ENCODE measurements around the gene GTF2I.
A peak's percentile ranks its signal among the peaks of the same experiment; 100 is the strongest.
"Not testable (repeated sequence)": the region's sequence is repeated elsewhere in the genome, so short reads cannot be mapped to it uniquely, and the experiment has no call there.

The GTF2I gene

DNA sequence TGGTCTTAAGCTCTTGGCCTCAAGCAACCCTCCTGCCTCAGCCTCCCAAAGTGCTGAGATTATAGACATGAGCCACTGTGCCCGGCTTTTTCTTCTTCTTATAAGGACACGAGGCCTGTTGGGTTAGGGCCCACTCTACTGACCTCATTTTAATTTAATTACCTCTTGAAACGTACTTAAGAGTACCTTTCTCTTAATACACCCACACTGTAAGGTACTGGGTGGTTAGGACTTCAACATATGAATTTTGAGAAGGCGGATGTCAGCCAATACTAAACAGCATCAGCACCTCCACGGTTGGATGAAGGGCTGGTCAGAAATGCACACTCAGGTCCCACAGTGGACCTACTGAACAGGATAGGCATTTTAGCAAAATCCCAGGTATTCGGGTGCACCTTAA, 124.2 kb downstream of the GTF2I start:
- DNase-seq = not testable (repeated sequence)

DNA sequence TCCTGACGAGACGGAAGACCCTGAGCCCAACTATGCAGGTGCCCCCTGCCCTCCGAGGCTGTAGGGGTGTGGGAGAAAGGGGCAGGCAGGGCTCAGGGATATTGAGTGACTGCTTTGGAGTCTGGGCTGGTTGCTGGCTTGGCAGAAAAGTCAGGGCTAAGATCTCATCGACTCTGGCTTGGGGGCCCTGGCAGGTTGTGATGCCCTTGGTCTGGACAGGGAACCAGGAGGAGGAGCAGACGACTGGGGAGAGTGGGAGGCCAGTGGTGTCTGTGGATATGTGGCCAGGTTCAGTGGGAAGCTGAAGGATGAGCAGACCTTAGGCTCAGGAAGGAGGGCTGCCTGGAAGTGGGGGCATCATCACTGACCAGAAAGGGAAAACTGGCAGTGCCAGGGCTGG, 126.1 kb downstream of the GTF2I start:
- DNase-seq = not testable (repeated sequence)

DNA sequence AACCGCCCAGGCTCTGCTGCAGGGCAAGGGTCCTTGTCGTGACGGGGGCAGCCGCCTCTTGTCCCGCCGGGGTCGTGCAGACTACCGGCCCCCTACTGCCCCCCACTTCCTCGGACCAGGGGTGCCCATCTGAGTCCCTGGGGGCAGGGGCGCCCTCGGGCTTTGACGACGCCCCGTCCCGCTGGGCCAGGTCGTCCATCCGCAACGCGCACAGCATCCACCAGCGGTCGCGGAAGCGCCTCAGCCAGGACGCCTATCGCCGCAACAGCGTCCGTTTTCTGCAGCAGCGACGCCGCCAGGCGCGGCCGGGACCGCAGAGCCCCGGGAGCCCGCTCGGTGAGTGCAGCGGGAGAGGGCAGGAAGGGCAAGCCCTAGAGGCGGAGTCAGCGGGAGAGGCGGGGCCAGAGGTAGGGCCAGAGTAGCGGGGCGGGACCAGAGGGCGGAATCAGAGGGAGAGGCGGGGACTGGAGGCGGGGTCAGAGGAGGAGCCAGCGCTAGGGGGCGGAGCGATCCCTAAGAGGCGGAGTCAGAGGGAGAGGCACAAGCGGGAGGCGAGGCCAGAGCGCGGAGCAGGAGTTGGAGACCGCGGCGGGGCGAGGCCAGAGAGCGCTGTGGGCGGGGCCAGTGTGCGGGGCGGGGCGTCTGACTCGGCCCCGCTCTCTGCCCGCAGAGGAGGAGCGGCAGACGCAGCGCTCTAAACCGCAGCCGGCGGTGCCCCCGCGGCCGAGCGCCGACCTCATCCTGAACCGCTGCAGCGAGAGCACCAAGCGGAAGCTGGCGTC, 131.0 kb downstream of the GTF2I start:
- peak; percentile 83 to 98 (median 92) for DNase-seq

DNA sequence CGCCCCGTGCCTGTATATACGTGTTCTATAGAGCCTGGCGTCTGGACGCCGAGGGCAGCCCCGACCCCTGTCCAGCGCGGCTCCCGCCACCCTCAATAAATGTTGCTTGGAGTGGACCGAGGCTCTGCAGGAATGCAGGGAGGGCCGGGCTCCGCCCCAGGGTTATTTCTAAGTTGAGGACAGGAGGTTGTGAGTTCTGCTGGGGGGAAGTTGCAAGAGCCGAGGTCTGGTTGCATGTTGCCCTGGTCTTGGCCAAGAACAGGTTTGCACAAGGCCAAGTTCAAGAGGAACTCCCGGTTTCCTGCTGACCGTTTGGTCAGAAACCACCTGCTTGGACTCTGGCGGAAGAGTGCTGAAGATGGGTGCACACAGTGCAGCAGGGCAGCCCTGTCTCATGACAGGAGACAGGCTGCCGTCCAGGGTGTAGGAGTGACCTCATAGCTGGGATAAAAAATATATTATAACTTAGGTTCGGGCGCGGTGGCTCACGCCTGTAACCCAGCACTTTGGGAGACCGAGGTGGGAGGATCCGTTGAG, 131.8 kb downstream of the GTF2I start:
- not testable (repeated sequence) for DNase-seq

DNA sequence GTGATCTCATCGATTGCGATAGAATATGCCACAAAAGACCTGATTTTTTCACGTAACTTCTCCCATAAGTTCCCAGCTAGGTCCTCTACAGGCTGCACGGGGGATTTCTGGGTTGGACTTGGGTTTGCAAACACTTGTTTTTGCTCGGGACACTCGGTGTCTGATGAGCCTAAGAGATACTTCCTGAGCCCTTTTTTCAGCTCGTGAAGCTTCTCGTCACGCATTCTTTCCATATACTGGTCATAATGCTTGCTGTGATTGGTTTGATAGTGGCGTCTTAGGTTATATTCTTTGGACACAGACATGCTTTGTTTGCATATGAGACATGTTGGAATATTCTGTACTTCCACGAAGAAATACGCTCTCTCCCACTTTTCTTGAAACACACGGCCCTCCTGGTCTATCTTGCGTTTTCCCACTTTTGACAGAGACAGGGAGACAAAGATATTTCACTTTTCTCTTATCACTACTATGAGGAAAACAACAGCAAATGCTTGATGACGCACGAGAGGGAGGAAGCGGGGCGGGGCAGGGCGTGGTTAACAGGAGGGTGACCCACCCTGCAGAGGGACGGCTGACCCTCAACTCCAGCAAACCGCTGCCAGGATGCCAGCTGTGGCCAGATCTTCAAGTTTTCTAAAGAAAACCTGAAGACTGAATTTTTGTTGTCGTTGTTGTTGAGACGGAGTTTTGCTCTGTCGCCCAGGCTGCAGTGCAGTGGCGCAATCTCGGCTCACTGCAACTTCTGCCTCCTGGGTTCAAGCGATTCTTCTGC, 140.5 kb downstream of the GTF2I start:
- not testable (repeated sequence) for DNase-seq

DNA sequence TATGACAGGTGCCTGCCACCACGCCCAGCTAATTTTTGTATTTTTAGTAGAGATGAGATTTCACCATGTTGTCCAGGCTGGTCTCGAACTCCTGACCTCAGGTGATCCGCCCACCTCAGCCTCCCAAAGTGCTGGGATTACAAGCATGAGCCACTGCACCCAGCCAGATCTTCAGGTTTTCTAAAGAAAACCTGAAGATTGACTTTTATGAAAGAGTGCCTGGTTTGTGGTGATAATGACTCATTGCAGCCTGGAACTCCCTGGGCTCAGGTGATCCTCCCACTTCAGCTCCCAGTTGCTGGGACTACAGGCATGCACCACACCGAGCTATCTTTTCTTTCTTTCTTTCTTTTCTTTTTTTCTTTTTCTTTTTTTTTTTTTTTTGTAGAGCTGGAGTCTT, 141.1 kb downstream of the GTF2I start:
- not testable (repeated sequence) for DNase-seq

Data from T-helper 2 cell (primary cell).